ENCODE data around the gene COBL.

- no peak for TF ChIP-seq CTCF (IDR thresholded peaks at IDR 0.05)
- no peak for TF ChIP-seq POLR2A (IDR thresholded peaks at IDR 0.05)
Measured at GRCh38 chr7:51062222-51062987, 254.2 kb downstream of the COBL start.
